ENCODE results near the gene ATRNL1.
"Not testable (repeated sequence)": the region's sequence is repeated elsewhere in the genome, so short reads cannot be mapped to it uniquely, and the experiment has no call there.

ATRNL1 gene

GRCh38 chr10:115772606-115773005 lies 679.4 kb downstream of the ATRNL1 start:
- Histone ChIP-seq H3K36me3 (ENCODE audit: insufficient read depth, low read length) (no peaks in the 10 kb centered on the region), H3K9ac (ENCODE audit: low read depth, low read length) (no peak overlapping the region), H3K9me3 (ENCODE audit: control insufficient read depth, insufficient read depth, low read length) (no peaks in the 10 kb centered on the region), H3K4me1 (ENCODE audit: insufficient read depth, low read length) (no peaks in the 10 kb centered on the region)

GRCh38 chr10:115773832-115774231 lies 680.7 kb downstream of the ATRNL1 start:
- H3K4me1 ChIP-seq (ENCODE audit: insufficient read depth, low read length), result no peaks in the 10 kb centered on the region
- H3K9ac ChIP-seq (ENCODE audit: low read depth, low read length), result no peak overlapping the region
- H3K36me3 ChIP-seq (ENCODE audit: insufficient read depth, low read length), result no peaks in the 10 kb centered on the region
- no peaks in the 10 kb centered on the region for H3K9me3 ChIP-seq (ENCODE audit: control insufficient read depth, insufficient read depth, low read length)

GRCh38 chr10:115774721-115775120 lies 681.6 kb downstream of the ATRNL1 start:
- Histone ChIP-seq H3K36me3 (ENCODE audit: insufficient read depth, low read length) (no peaks in the 10 kb centered on the region), H3K4me1 (ENCODE audit: insufficient read depth, low read length) (no peaks in the 10 kb centered on the region), H3K9me3 (ENCODE audit: control insufficient read depth, insufficient read depth, low read length) (no peaks in the 10 kb centered on the region), H3K9ac (ENCODE audit: low read depth, low read length) (no peak overlapping the region)

- no peaks in the 10 kb centered on the region for H3K36me3 ChIP-seq (ENCODE audit: insufficient read depth, low read length)
- no peaks in the 10 kb centered on the region for H3K9me3 ChIP-seq (ENCODE audit: control insufficient read depth, insufficient read depth, low read length)
- no peaks in the 10 kb centered on the region for H3K4me1 ChIP-seq (ENCODE audit: insufficient read depth, low read length)
- H3K9ac ChIP-seq (ENCODE audit: low read depth, low read length), result no peak overlapping the region
Observed at GRCh38 chr10:115777646-115778045, 684.5 kb downstream of the ATRNL1 start.

- Histone ChIP-seq H3K9me3 (ENCODE audit: control insufficient read depth, insufficient read depth, low read length) (no peaks in the 10 kb centered on the region), H3K9ac (ENCODE audit: low read depth, low read length) (no peak overlapping the region), H3K36me3 (ENCODE audit: insufficient read depth, low read length) (no peaks in the 10 kb centered on the region), H3K4me1 (ENCODE audit: insufficient read depth, low read length) (no peaks in the 10 kb centered on the region)
Observed at GRCh38 chr10:115790220-115790619, 697.1 kb downstream of the ATRNL1 start.

GRCh38 chr10:115795964-115796363 lies 702.8 kb downstream of the ATRNL1 start:
- Histone ChIP-seq H3K9me3 (ENCODE audit: control insufficient read depth, insufficient read depth, low read length) (no peaks in the 10 kb centered on the region), H3K9ac (ENCODE audit: low read depth, low read length) (no peak overlapping the region), H3K4me1 (ENCODE audit: insufficient read depth, low read length) (no peaks in the 10 kb centered on the region), H3K36me3 (ENCODE audit: insufficient read depth, low read length) (no peaks in the 10 kb centered on the region)

GRCh38 chr10:115801457-115801856 lies 708.3 kb downstream of the ATRNL1 start:
- no peaks in the 10 kb centered on the region for H3K9me3 ChIP-seq (ENCODE audit: control insufficient read depth, insufficient read depth, low read length)
- H3K36me3 ChIP-seq (ENCODE audit: insufficient read depth, low read length), result no peaks in the 10 kb centered on the region
- no peak overlapping the region for H3K9ac ChIP-seq (ENCODE audit: low read depth, low read length)
- H3K4me1 ChIP-seq (ENCODE audit: insufficient read depth, low read length), result peaks cover 3% of the 10 kb centered on the region; the same call in 1 of the 2 replicates

- no peaks in the 10 kb centered on the region for H3K9me3 ChIP-seq (ENCODE audit: control insufficient read depth, insufficient read depth, low read length)
- H3K36me3 ChIP-seq (ENCODE audit: insufficient read depth, low read length), result no peaks in the 10 kb centered on the region
- H3K4me1 ChIP-seq (ENCODE audit: insufficient read depth, low read length), result peaks cover 3% of the 10 kb centered on the region; the same call in 1 of the 2 replicates
- no peak overlapping the region for H3K9ac ChIP-seq (ENCODE audit: low read depth, low read length)
Observed at GRCh38 chr10:115801992-115802391, 708.8 kb downstream of the ATRNL1 start.

- no peak overlapping the region for H3K9ac ChIP-seq (ENCODE audit: low read depth, low read length)
- no peaks in the 10 kb centered on the region for H3K36me3 ChIP-seq (ENCODE audit: insufficient read depth, low read length)
- H3K4me1 ChIP-seq (ENCODE audit: insufficient read depth, low read length), result peaks cover 3% of the 10 kb centered on the region; the same call in 1 of the 2 replicates
- no peaks in the 10 kb centered on the region for H3K9me3 ChIP-seq (ENCODE audit: control insufficient read depth, insufficient read depth, low read length)
Observed at GRCh38 chr10:115802911-115803310, 709.7 kb downstream of the ATRNL1 start.

- no peak overlapping the region for H3K9ac ChIP-seq (ENCODE audit: low read depth, low read length)
- no peaks in the 10 kb centered on the region for H3K4me1 ChIP-seq (ENCODE audit: insufficient read depth, low read length)
- no peaks in the 10 kb centered on the region for H3K9me3 ChIP-seq (ENCODE audit: control insufficient read depth, insufficient read depth, low read length)
- H3K36me3 ChIP-seq (ENCODE audit: insufficient read depth, low read length), result no peaks in the 10 kb centered on the region
Observed at GRCh38 chr10:115814542-115814941, 721.4 kb downstream of the ATRNL1 start.

- Histone ChIP-seq H3K9me3 (ENCODE audit: control insufficient read depth, insufficient read depth, low read length) (no peaks in the 10 kb centered on the region), H3K4me1 (ENCODE audit: insufficient read depth, low read length) (no peaks in the 10 kb centered on the region), H3K36me3 (ENCODE audit: insufficient read depth, low read length) (no peaks in the 10 kb centered on the region), H3K9ac (ENCODE audit: low read depth, low read length) (no peak overlapping the region)
Observed at GRCh38 chr10:115818012-115818411, 724.8 kb downstream of the ATRNL1 start.

- Histone ChIP-seq H3K36me3 (ENCODE audit: insufficient read depth, low read length) (no peaks in the 10 kb centered on the region), H3K9ac (ENCODE audit: low read depth, low read length) (no peak overlapping the region), H3K4me1 (ENCODE audit: insufficient read depth, low read length) (no peaks in the 10 kb centered on the region), H3K9me3 (ENCODE audit: control insufficient read depth, insufficient read depth, low read length) (peaks cover 8% of the 10 kb centered on the region; the same call in 1 of the 2 replicates)
Observed at GRCh38 chr10:115826396-115826795, 733.2 kb downstream of the ATRNL1 start.

GRCh38 chr10:115827231-115828009 lies 734.3 kb downstream of the ATRNL1 start:
- Histone ChIP-seq H3K9ac (ENCODE audit: low read depth, low read length) (no peak overlapping the region), H3K36me3 (ENCODE audit: insufficient read depth, low read length) (no peaks in the 10 kb centered on the region), H3K9me3 (ENCODE audit: control insufficient read depth, insufficient read depth, low read length) (peaks cover 8% of the 10 kb centered on the region; the same call in 1 of the 2 replicates), H3K4me1 (ENCODE audit: insufficient read depth, low read length) (no peaks in the 10 kb centered on the region)

- not testable (repeated sequence) for H3K9me3 ChIP-seq (ENCODE audit: control insufficient read depth, insufficient read depth, low read length); H3K4me1 ChIP-seq (ENCODE audit: insufficient read depth, low read length); H3K9ac ChIP-seq (ENCODE audit: low read depth, low read length); H3K36me3 ChIP-seq (ENCODE audit: insufficient read depth, low read length)
Observed at GRCh38 chr10:115828182-115828581, 735.0 kb downstream of the ATRNL1 start.

GRCh38 chr10:115829521-115830205 lies 736.5 kb downstream of the ATRNL1 start:
- H3K36me3 ChIP-seq (ENCODE audit: insufficient read depth, low read length), result no peaks in the 10 kb centered on the region
- H3K9ac ChIP-seq (ENCODE audit: low read depth, low read length), result no peak overlapping the region
- H3K9me3 ChIP-seq (ENCODE audit: control insufficient read depth, insufficient read depth, low read length), result peaks cover 8% of the 10 kb centered on the region; the same call in 1 of the 2 replicates
- no peaks in the 10 kb centered on the region for H3K4me1 ChIP-seq (ENCODE audit: insufficient read depth, low read length)

Measured in ES-I3 (cell line).